Spleen (tissue), 7 donors: ENCODE data around the gene C10orf90.

ENCODE experiments used
- POLR2A ChIP-seq, 3 donors: fragments of 450-650 bp; IDR thresholded peaks; one replicate each; pipeline ENCODE4 v1.5.1; 2017; ENCODE audit warnings: antibody characterized with exemption in 3 of 3, mild to moderate bottlenecking in 1 of 3
- TF ChIP-seq, protein P1 (sequence below), 11 experiments: fragments of 200-600 bp in 7 of 11; fragments of 450-650 bp in 4 of 11; sonication (generic) in 4 of 11; IDR thresholded peaks in 8 of 11; conservative IDR thresholded peaks in 3 of 11; 1 replicate in 7 of 11; 2 replicates in 4 of 11; pipeline versions ENCODE4 v1.4.0 to v1.8.0; 2016 to 2021; ENCODE audit warnings: antibody characterized with exemption in 11 of 11, inconsistent platforms in 4 of 11, mild to moderate bottlenecking in 1 of 11
- donor health status: DM: no; HTN: no; CAD: no; lungs with moderate emphysema.
- donor health status: DM: no; HTN: no; CAD: no.
- donor health status: DM: no; HTN: no; CAD: no.

DNA sequence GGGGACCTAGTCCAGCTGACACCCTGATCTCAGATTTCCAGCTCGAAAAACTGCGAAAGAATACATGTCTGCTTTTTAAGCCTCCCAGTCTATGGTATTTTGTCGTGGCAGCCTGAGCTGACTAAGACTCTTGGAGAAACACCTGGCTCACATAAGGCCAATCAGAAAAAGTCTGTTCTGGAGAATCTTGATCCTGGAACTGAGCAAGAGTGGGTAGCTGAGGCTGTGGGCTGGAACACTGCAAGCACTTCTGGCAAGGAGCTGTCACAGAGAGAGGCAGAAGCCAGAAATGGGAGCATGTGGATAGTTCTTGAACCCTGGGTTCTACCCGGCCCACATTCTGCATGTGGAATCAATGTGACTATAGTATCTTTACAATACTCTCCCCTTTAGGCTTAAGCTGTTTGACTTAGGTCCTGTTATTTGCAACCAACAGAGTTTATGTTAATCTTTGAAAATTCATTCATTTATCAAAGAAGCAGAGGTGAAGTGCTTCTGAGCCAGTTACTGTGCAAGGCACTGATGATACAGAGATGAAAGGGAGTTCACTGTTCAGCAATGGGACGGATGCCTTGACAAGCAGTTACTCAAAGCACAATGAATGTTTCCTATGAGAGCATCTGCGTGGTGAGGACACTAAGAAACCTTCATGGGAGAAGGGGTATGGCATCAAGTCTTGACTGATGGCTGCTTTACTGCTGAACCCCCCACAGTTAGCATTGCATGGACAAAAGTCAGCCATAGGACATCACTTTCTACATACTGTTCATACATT, 4.4 kb upstream of the C10orf90 start:
- no peak for TF ChIP-seq POLR2A (IDR thresholded peaks at IDR 0.05)
- TF ChIP-seq, protein P1, sequence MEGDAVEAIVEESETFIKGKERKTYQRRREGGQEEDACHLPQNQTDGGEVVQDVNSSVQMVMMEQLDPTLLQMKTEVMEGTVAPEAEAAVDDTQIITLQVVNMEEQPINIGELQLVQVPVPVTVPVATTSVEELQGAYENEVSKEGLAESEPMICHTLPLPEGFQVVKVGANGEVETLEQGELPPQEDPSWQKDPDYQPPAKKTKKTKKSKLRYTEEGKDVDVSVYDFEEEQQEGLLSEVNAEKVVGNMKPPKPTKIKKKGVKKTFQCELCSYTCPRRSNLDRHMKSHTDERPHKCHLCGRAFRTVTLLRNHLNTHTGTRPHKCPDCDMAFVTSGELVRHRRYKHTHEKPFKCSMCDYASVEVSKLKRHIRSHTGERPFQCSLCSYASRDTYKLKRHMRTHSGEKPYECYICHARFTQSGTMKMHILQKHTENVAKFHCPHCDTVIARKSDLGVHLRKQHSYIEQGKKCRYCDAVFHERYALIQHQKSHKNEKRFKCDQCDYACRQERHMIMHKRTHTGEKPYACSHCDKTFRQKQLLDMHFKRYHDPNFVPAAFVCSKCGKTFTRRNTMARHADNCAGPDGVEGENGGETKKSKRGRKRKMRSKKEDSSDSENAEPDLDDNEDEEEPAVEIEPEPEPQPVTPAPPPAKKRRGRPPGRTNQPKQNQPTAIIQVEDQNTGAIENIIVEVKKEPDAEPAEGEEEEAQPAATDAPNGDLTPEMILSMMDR (IDR thresholded peaks at IDR 0.05 in 8 of 11, conservative IDR thresholded peaks at IDR 0.05 in 3 of 11): no peak
